Liver (tissue), 9 donors: ENCODE measurements around the gene MYF5. TPM values are rescaled to one million over a fixed set of nuclear protein-coding genes. Genes with fewer than 3 reads are reported as not detected.

Experiments
- DNase-seq: peaks from one replicate; pipeline ENCODE4 v3.0.0-alpha.2; 2017; ENCODE audit warnings: low spot score
- H3K27ac ChIP-seq, 2 donors: one replicate each; pipeline ENCODE4 v1.7.0; 2013; ENCODE audit warnings: inconsistent platforms in 2 of 2, low read length in 2 of 2, control low read depth in 1 of 2, low read depth in 1 of 2, mild to moderate bottlenecking in 1 of 2
- H3K27me3 ChIP-seq, 4 donors: one replicate each; pipeline versions ENCODE4 v1.6.1 to v1.7.0; 2013; ENCODE audit warnings: low read length in 3 of 4, inconsistent platforms in 1 of 4, mild to moderate bottlenecking in 1 of 4, moderate library complexity in 1 of 4; ENCODE audit not compliant: control insufficient read depth in 4 of 4, insufficient read depth in 4 of 4
- H3K36me3 ChIP-seq, 4 donors: one replicate each; pipeline versions ENCODE4 v1.6.1 to v1.7.0; 2013; ENCODE audit warnings: low read length in 3 of 4, mild to moderate bottlenecking in 3 of 4, low read depth in 1 of 4, moderate library complexity in 1 of 4; ENCODE audit not compliant: control insufficient read depth in 4 of 4, insufficient read depth in 3 of 4
- H3K4me1 ChIP-seq, 4 donors: one replicate each; pipeline versions ENCODE4 v1.6.1 to v1.7.0; 2013; ENCODE audit warnings: low read length in 3 of 4, mild to moderate bottlenecking in 3 of 4, moderate library complexity in 1 of 4; ENCODE audit not compliant: control insufficient read depth in 4 of 4, insufficient read depth in 4 of 4
- H3K4me3 ChIP-seq, 3 donors: one replicate each; pipeline versions ENCODE4 v1.6.1 to v1.7.0; 2013; ENCODE audit warnings: low read length in 3 of 3, control low read depth in 1 of 3, low read depth in 1 of 3, mild to moderate bottlenecking in 1 of 3
- H3K9ac ChIP-seq, 2 donors: one replicate each; pipeline ENCODE4 v1.7.0; 2013; ENCODE audit warnings: low read length in 2 of 2, mild to moderate bottlenecking in 2 of 2, moderate library complexity in 2 of 2, control low read depth in 1 of 2, low read depth in 1 of 2
- H3K9me3 ChIP-seq, 4 donors: one replicate each; pipeline versions ENCODE4 v1.6.1 to v1.7.0; 2013; ENCODE audit warnings: low read length in 3 of 4; ENCODE audit not compliant: control insufficient read depth in 4 of 4
- ATF3 ChIP-seq: IDR thresholded peaks from 2 replicates; pipeline ENCODE4 v1.6.1; 2016; ENCODE audit warnings: antibody characterized with exemption
- CTCF ChIP-seq: fragments of 150-350 bp; IDR thresholded peaks from 2 replicates; pipeline ENCODE4 v1.5.1; 2017; ENCODE audit warnings: improper control_type of control experiment, low read depth, low read length; ENCODE audit not compliant: missing input control
- EGR1 ChIP-seq, 2 donors: IDR thresholded peaks; 2 replicates each; pipeline ENCODE4 v1.6.1; 2016 to 2018; ENCODE audit warnings: antibody characterized with exemption in 2 of 2, low read depth in 2 of 2
- FOXA1 ChIP-seq: IDR thresholded peaks from 2 replicates; pipeline ENCODE4 v1.6.1; 2016; ENCODE audit warnings: antibody characterized with exemption
- FOXA2 ChIP-seq: IDR thresholded peaks from 2 replicates; pipeline ENCODE4 v1.6.1; 2016; ENCODE audit warnings: antibody characterized with exemption
- GABPA ChIP-seq, 2 donors: IDR thresholded peaks in 1 of 2; conservative IDR thresholded peaks in 1 of 2; 2 replicates each; pipeline ENCODE4 v1.6.1; 2016; ENCODE audit warnings: antibody characterized with exemption in 2 of 2, mild to moderate bottlenecking in 1 of 2, moderate library complexity in 1 of 2
- HNF4A ChIP-seq, 2 donors: conservative IDR thresholded peaks; 2 replicates each; pipeline ENCODE4 v1.6.1; 2016; ENCODE audit warnings: antibody characterized with exemption in 2 of 2, mild to moderate bottlenecking in 2 of 2
- HNF4G ChIP-seq: IDR thresholded peaks from 2 replicates; pipeline ENCODE4 v1.6.1; 2016; ENCODE audit warnings: antibody characterized with exemption
- JUND ChIP-seq, 2 donors: IDR thresholded peaks; 2 replicates each; pipeline ENCODE4 v1.6.1; 2016; ENCODE audit warnings: antibody characterized with exemption in 2 of 2
- NR2F2 ChIP-seq: IDR thresholded peaks from 2 replicates; pipeline ENCODE4 v1.6.1; 2016; ENCODE audit warnings: antibody characterized with exemption
- RAD21 ChIP-seq, 2 donors: IDR thresholded peaks; 2 replicates each; pipeline ENCODE4 v1.6.1; 2016; ENCODE audit warnings: antibody characterized with exemption in 2 of 2, mild to moderate bottlenecking in 2 of 2
- RXRA ChIP-seq, 2 donors: IDR thresholded peaks; 2 replicates each; pipeline ENCODE4 v1.6.1; 2017 to 2018; ENCODE audit warnings: antibody characterized with exemption in 2 of 2, mild to moderate bottlenecking in 1 of 2
- SP1 ChIP-seq: IDR thresholded peaks from 2 replicates; pipeline ENCODE4 v1.6.1; 2018; ENCODE audit warnings: antibody characterized with exemption, mild to moderate bottlenecking
- TAF1 ChIP-seq: conservative IDR thresholded peaks from 2 replicates; pipeline ENCODE4 v1.6.1; 2016; ENCODE audit warnings: antibody characterized with exemption, mild to moderate bottlenecking
- YY1 ChIP-seq: IDR thresholded peaks from 2 replicates; pipeline ENCODE4 v1.6.1; 2016; ENCODE audit warnings: antibody characterized with exemption, mild to moderate bottlenecking
- ZBTB33 ChIP-seq: IDR thresholded peaks from 2 replicates; pipeline ENCODE4 v1.6.1; 2016; ENCODE audit warnings: antibody characterized with exemption
- WGBS: extraction: QIAGEN DNeasy Blood & Tissue Kit; methylation state at CpG from one replicate; pipeline ENCODE4 v1.1.7; 2013; 5-methylcytosine and 5-hydroxymethylcytosine counted together
- polyA plus RNA-seq, 2 donors: library from polyadenylated mRNA; stranded (reverse) in 1 of 2; unstranded in 1 of 2; fragments of 200-250 nt in 1 of 2; fragments of >200 nt in 1 of 2; fragmentation: Nextera tagmentation in 1 of 2; extraction: Ambion mirVana in 1 of 2; gene quantifications; one replicate each; pipeline versions ENCODE4 v1.2.1 to v1.2.3, GENCODE V29; 2013 to 2015
- total RNA-seq, 2 donors: library from RNA; depleted of rRNA; stranded (reverse); fragments of >200 nt; gene quantifications; one replicate each; pipeline ENCODE4 v1.2.3, GENCODE V29; 2014
- TF ChIP-seq, protein P1 (sequence below): IDR thresholded peaks from 2 replicates; pipeline ENCODE4 v1.6.1; 2016; ENCODE audit warnings: antibody characterized with exemption, mild to moderate bottlenecking
- donor health status: healthy.
- donor health status: healthy.
- donor health status: healthy.
- donor health status: healthy.
- donor health status: healthy.

MYF5 gene
- total and polyA plus RNA-seq, 4 donors = not detected

DNA sequence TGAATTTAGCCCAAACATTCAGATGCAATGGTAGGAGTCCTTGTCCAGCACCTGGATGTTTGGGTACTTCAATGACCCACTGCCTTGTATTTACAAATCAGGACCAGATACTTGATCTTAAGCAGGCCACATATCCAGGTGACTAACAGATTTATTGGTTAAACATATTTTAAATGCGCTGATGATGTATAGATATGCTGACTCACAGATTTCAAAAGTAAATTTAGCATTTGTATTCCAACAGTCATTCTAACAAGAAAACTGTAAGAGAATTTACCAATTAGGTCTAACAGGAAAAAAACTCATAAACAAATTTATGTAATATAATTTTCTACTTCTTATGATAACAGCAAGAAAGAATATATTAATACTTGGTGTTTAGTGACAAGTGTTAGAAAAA, 38.7 kb upstream of the MYF5 start:
- no peak for DNase-seq
- H3K9me3 ChIP-seq = no peaks in the 10 kb centered on the region
- WGBS = 97% methylated on average over 1 of the region's 1 CpG
- H3K27ac ChIP-seq = no peak overlapping the region
- no peak overlapping the region for H3K9ac ChIP-seq
- no peak overlapping the region for H3K4me3 ChIP-seq
- H3K4me1 ChIP-seq = peaks cover 0 to 4% (median 0%) of the 10 kb centered on the region in 4 donors
- no peaks in the 10 kb centered on the region for H3K27me3 ChIP-seq
- H3K36me3 ChIP-seq = no peaks in the 10 kb centered on the region
- no peak for TF ChIP-seq JUND (IDR thresholded peaks at IDR 0.05)
- no peak for TF ChIP-seq GABPA (IDR thresholded peaks at IDR 0.05 in 1 of 2, conservative IDR thresholded peaks at IDR 0.05 in 1 of 2)
- no peak for TF ChIP-seq SP1
- no peak for TF ChIP-seq EGR1 (IDR thresholded peaks at IDR 0.05; ENCODE audit: low read depth in 2 of 2)
- TF ChIP-seq YY1 = no peak
- TF ChIP-seq CTCF = no peak
- TF ChIP-seq FOXA1 = no peak
- TF ChIP-seq HNF4G = no peak
- TF ChIP-seq ATF3 = no peak
- no peak for TF ChIP-seq TAF1
- TF ChIP-seq HNF4A (conservative IDR thresholded peaks at IDR 0.05) = no peak
- no peak for TF ChIP-seq NR2F2
- TF ChIP-seq, protein P1, sequence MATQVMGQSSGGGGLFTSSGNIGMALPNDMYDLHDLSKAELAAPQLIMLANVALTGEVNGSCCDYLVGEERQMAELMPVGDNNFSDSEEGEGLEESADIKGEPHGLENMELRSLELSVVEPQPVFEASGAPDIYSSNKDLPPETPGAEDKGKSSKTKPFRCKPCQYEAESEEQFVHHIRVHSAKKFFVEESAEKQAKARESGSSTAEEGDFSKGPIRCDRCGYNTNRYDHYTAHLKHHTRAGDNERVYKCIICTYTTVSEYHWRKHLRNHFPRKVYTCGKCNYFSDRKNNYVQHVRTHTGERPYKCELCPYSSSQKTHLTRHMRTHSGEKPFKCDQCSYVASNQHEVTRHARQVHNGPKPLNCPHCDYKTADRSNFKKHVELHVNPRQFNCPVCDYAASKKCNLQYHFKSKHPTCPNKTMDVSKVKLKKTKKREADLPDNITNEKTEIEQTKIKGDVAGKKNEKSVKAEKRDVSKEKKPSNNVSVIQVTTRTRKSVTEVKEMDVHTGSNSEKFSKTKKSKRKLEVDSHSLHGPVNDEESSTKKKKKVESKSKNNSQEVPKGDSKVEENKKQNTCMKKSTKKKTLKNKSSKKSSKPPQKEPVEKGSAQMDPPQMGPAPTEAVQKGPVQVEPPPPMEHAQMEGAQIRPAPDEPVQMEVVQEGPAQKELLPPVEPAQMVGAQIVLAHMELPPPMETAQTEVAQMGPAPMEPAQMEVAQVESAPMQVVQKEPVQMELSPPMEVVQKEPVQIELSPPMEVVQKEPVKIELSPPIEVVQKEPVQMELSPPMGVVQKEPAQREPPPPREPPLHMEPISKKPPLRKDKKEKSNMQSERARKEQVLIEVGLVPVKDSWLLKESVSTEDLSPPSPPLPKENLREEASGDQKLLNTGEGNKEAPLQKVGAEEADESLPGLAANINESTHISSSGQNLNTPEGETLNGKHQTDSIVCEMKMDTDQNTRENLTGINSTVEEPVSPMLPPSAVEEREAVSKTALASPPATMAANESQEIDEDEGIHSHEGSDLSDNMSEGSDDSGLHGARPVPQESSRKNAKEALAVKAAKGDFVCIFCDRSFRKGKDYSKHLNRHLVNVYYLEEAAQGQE = no peak
- TF ChIP-seq RXRA (IDR thresholded peaks at IDR 0.05) = no peak
- TF ChIP-seq ZBTB33 = no peak

DNA sequence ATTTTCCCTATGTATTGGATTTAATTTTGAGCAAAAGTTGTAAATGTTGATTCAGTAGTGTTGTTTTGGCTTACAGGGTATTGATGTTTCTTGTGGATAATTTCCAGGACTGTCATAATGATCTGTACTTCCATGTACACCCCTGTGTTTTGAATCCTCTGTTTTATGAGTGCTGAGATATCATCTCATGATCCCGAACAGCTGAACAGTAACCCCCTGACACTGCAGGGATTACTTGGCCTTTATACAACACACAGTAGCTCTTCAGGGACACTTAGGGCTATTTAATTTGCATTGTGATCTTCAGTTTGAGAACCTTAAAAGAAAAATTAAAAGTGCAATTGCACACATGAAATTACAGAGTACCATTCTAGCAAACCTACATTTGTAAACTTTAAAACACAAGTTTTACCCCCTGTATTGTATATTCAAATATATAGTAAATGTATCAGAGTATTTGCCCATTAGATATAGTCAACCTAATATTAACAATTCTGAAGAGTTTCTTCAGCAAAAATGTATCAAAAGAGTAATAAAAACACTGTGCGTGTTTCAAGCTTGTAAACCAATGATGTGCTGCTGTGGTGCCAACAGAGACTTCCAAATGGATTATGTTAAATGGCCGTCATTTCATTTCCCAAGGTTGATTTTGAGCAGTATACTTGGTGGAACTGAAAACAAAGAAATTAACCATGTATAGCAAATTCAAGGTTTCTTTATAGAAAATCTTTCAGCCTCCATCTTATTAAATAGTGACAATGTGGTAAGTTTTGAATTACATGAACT, 37.2 kb upstream of the MYF5 start:
- no peak overlapping the region for H3K9ac ChIP-seq
- 79% methylated on average over 3 of the region's 3 CpGs for WGBS
- H3K36me3 ChIP-seq = no peaks in the 10 kb centered on the region
- TF ChIP-seq JUND (IDR thresholded peaks at IDR 0.05) = no peak
- TF ChIP-seq ZBTB33 = no peak
- TF ChIP-seq TAF1 = no peak
- TF ChIP-seq, protein P1 = no peak
- no peak for TF ChIP-seq YY1
- no peak for TF ChIP-seq RXRA (IDR thresholded peaks at IDR 0.05)
- TF ChIP-seq FOXA2 = no peak
- TF ChIP-seq EGR1 (IDR thresholded peaks at IDR 0.05; ENCODE audit: low read depth in 2 of 2) = no peak
- TF ChIP-seq SP1 = no peak
- TF ChIP-seq NR2F2 = no peak
- no peak for TF ChIP-seq FOXA1
- TF ChIP-seq HNF4G = no peak
- TF ChIP-seq RAD21 (IDR thresholded peaks at IDR 0.05) = no peak

More for the DNA sequence above, 37.2 kb upstream of the MYF5 start:
- H3K4me1 ChIP-seq = peaks cover 0 to 4% (median 0%) of the 10 kb centered on the region in 4 donors
- no peaks in the 10 kb centered on the region for H3K27me3 ChIP-seq
- H3K9me3 ChIP-seq = no peaks in the 10 kb centered on the region
- H3K27ac ChIP-seq = no peak overlapping the region
- no peak for DNase-seq
- no peak overlapping the region for H3K4me3 ChIP-seq
